ENCODE results near the gene TIGD6.

DNA sequence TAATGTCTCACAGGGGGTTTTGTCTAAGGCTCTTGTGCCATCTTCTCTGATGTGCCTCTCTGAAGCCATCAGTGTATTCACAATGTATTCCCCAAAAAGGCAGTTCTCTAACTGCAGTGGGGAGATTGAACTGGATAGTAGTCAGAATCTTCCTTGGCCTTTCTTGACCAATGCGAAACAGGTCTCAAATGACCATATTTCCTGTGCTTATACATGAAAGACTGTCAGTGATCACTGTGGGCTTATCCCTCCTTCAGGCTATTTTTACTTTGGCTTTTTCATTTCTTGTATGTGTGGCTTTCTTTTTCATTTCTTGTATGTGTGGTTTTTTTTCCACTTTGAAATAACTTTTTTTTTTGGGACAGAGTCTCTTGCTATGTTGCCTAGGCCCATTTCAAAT, 19.8 kb upstream of the TIGD6 start:
- TF ChIP-seq, protein P1, sequence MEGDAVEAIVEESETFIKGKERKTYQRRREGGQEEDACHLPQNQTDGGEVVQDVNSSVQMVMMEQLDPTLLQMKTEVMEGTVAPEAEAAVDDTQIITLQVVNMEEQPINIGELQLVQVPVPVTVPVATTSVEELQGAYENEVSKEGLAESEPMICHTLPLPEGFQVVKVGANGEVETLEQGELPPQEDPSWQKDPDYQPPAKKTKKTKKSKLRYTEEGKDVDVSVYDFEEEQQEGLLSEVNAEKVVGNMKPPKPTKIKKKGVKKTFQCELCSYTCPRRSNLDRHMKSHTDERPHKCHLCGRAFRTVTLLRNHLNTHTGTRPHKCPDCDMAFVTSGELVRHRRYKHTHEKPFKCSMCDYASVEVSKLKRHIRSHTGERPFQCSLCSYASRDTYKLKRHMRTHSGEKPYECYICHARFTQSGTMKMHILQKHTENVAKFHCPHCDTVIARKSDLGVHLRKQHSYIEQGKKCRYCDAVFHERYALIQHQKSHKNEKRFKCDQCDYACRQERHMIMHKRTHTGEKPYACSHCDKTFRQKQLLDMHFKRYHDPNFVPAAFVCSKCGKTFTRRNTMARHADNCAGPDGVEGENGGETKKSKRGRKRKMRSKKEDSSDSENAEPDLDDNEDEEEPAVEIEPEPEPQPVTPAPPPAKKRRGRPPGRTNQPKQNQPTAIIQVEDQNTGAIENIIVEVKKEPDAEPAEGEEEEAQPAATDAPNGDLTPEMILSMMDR (IDR thresholded peaks at IDR 0.05 in 4 of 5, conservative IDR thresholded peaks at IDR 0.05 in 1 of 5), result no peak
- TF ChIP-seq POLR2A (IDR thresholded peaks at IDR 0.05), result no peak
